ENCODE measurements around the gene LIPN. TPM values are rescaled to one million over a fixed set of nuclear protein-coding genes. Genes with fewer than 3 reads are reported as not detected.

The LIPN gene
- total and polyA plus RNA-seq, 7 experiments from 2014 or later: 0.34 to 5.1 TPM; not detected in 5

- H3K4me1 Mint-ChIP-seq: peaks cover 4 to 22% (median 8%) of the 10 kb centered on the region in 7 donors
Observed at GRCh38 chr10:88791924-88792323, 32.1 kb downstream of the LIPN start.

GRCh38 chr10:88792661-88793060 is 32.8 kb downstream of the LIPN start:
- no peaks in the 10 kb centered on the region for H3K27me3 ChIP-seq (ENCODE audit: control insufficient read depth in 2 of 2, insufficient read depth in 2 of 2, low read length in 2 of 2)
- no peaks in the 10 kb centered on the region for H3K9me3 Mint-ChIP-seq
- no peak overlapping the region for H3K4me3 ChIP-seq (ENCODE audit: low read length)
- H3K36me3 ChIP-seq (ENCODE audit: control insufficient read depth in 2 of 3, insufficient read depth in 3 of 3, low read length in 3 of 3): no peaks in the 10 kb centered on the region
- H3K27ac Mint-ChIP-seq: no peak overlapping the region
- H3K27ac ChIP-seq (ENCODE audit: low read depth, low read length): no peak overlapping the region
- H3K9me3 ChIP-seq (ENCODE audit: control insufficient read depth in 2 of 3, low read length in 3 of 3): no peaks in the 10 kb centered on the region
- no peaks in the 10 kb centered on the region for H3K36me3 Mint-ChIP-seq
- intact Hi-C loops (cut with micrococcal nuclease): loop anchor here in 1 of 2 donors (2.0 kb wide), 1 partner anchor 32 kb away; no protein-coding TSS in a partner anchor
- ChIA-PET CTCF (no interaction called here), POLR2A (no interaction called here)
- H3K27me3 Mint-ChIP-seq: peaks cover 0 to 42% (median 0%) of the 10 kb centered on the region in 5 donors
- H3K4me1 Mint-ChIP-seq: peaks cover 4 to 22% (median 8%) of the 10 kb centered on the region in 7 donors
- no peak overlapping the region for H3K4me3 Mint-ChIP-seq
- no peak for DNase-seq
- ATAC-seq: peak; percentile 82
- H3K4me1 ChIP-seq (ENCODE audit: control insufficient read depth in 2 of 2, insufficient read depth in 2 of 2, low read length in 2 of 2): peaks cover 0 to 4% of the 10 kb centered on the region in 2 donors

More at GRCh38 chr10:88791924-88792323, 32.1 kb downstream of the LIPN start:
- Mint-ChIP-seq H3K36me3 (no peaks in the 10 kb centered on the region), H3K9me3 (no peaks in the 10 kb centered on the region), H3K27ac (no peak overlapping the region), H3K4me3 (no peak overlapping the region), H3K27me3 (peaks cover 0 to 37% (median 0%) of the 10 kb centered on the region in 5 donors)
- H3K9me3 ChIP-seq (ENCODE audit: control insufficient read depth in 2 of 3, low read length in 3 of 3): no peaks in the 10 kb centered on the region
- DNase-seq (no peak), ATAC-seq (no peak)
- H3K36me3 ChIP-seq (ENCODE audit: control insufficient read depth in 2 of 3, insufficient read depth in 3 of 3, low read length in 3 of 3): no peaks in the 10 kb centered on the region
- H3K4me3 ChIP-seq (ENCODE audit: low read length): no peak overlapping the region
- intact Hi-C loops (cut with micrococcal nuclease): loop anchor here in 1 of 2 donors (2.0 kb wide), 1 partner anchor 33 kb away; no protein-coding TSS in a partner anchor
- peaks cover 0 to 4% of the 10 kb centered on the region in 2 donors for H3K4me1 ChIP-seq (ENCODE audit: control insufficient read depth in 2 of 2, insufficient read depth in 2 of 2, low read length in 2 of 2)
- ChIA-PET CTCF (no interaction called here), POLR2A (no interaction called here)
- H3K27ac ChIP-seq (ENCODE audit: low read depth, low read length): no peak overlapping the region
- no peaks in the 10 kb centered on the region for H3K27me3 ChIP-seq (ENCODE audit: control insufficient read depth in 2 of 2, insufficient read depth in 2 of 2, low read length in 2 of 2)

GRCh38 chr10:88793712-88794299 is 34.0 kb downstream of the LIPN start:
- ChIA-PET CTCF (interaction anchor here (1.0 kb wide), 1 partner anchor 11 kb away, joined by 5 read pairs; no protein-coding TSS in a partner anchor), POLR2A (interaction anchor here (0.6 kb wide), 1 partner anchor 30 kb away, joined by 4 read pairs; no protein-coding TSS in a partner anchor)
- Histone ChIP-seq H3K36me3 (ENCODE audit: control insufficient read depth in 2 of 3, insufficient read depth in 3 of 3, low read length in 3 of 3) (no peaks in the 10 kb centered on the region), H3K9me3 (ENCODE audit: control insufficient read depth in 2 of 3, low read length in 3 of 3) (no peaks in the 10 kb centered on the region), H3K27me3 (ENCODE audit: control insufficient read depth in 2 of 2, insufficient read depth in 2 of 2, low read length in 2 of 2) (no peaks in the 10 kb centered on the region), H3K27ac (ENCODE audit: low read depth, low read length) (no peak overlapping the region), H3K4me1 (ENCODE audit: control insufficient read depth in 2 of 2, insufficient read depth in 2 of 2, low read length in 2 of 2) (peaks cover 0 to 4% of the 10 kb centered on the region in 2 donors), H3K4me3 (ENCODE audit: low read length) (no peak overlapping the region)
- peak overlapping the region in 1 of 10 donors; percentile 7 for H3K4me3 Mint-ChIP-seq
- peak overlapping the region in 1 of 9 donors; percentile 73 for H3K27ac Mint-ChIP-seq
- ATAC-seq (peak; percentile 40), DNase-seq (no peak)
- peaks cover 4 to 22% (median 8%) of the 10 kb centered on the region in 7 donors for H3K4me1 Mint-ChIP-seq
- intact Hi-C loops (cut with micrococcal nuclease): loop anchor here in 1 of 2 donors (1.0 to 2.0 kb wide), 2 partner anchors 31 to 86 kb away; partner anchors contain the start of gene STAMBPL1
- H3K36me3 Mint-ChIP-seq: no peaks in the 10 kb centered on the region
- peaks cover 0 to 46% (median 0%) of the 10 kb centered on the region in 5 donors for H3K27me3 Mint-ChIP-seq
- no peaks in the 10 kb centered on the region for H3K9me3 Mint-ChIP-seq

- Mint-ChIP-seq H3K36me3 (no peaks in the 10 kb centered on the region), H3K27ac (no peak overlapping the region), H3K9me3 (no peaks in the 10 kb centered on the region), H3K4me3 (no peak overlapping the region), H3K27me3 (peaks cover 0 to 49% (median 0%) of the 10 kb centered on the region in 5 donors), H3K4me1 (peaks cover 4 to 22% (median 8%) of the 10 kb centered on the region in 7 donors)
- ChIA-PET POLR2A (no interaction called here), CTCF (no interaction called here)
- Histone ChIP-seq H3K27me3 (ENCODE audit: control insufficient read depth in 2 of 2, insufficient read depth in 2 of 2, low read length in 2 of 2) (no peaks in the 10 kb centered on the region), H3K27ac (ENCODE audit: low read depth, low read length) (no peak overlapping the region), H3K36me3 (ENCODE audit: control insufficient read depth in 2 of 3, insufficient read depth in 3 of 3, low read length in 3 of 3) (no peaks in the 10 kb centered on the region), H3K4me3 (ENCODE audit: low read length) (no peak overlapping the region), H3K4me1 (ENCODE audit: control insufficient read depth in 2 of 2, insufficient read depth in 2 of 2, low read length in 2 of 2) (peaks cover 0 to 4% of the 10 kb centered on the region in 2 donors), H3K9me3 (ENCODE audit: control insufficient read depth in 2 of 3, low read length in 3 of 3) (no peaks in the 10 kb centered on the region)
- intact Hi-C loops (cut with micrococcal nuclease): loop anchor here in 1 of 2 donors (1.0 kb wide), 1 partner anchor 86 kb away; the partner anchor contains the start of gene STAMBPL1
- DNase-seq (no peak), ATAC-seq (no peak)
Observed at GRCh38 chr10:88794731-88795130, 34.9 kb downstream of the LIPN start.

- H3K4me3 Mint-ChIP-seq: no peak overlapping the region
- Histone ChIP-seq H3K27ac (ENCODE audit: low read depth, low read length) (no peak overlapping the region), H3K36me3 (ENCODE audit: control insufficient read depth in 2 of 3, insufficient read depth in 3 of 3, low read length in 3 of 3) (no peaks in the 10 kb centered on the region), H3K4me1 (ENCODE audit: control insufficient read depth in 2 of 2, insufficient read depth in 2 of 2, low read length in 2 of 2) (no peaks in the 10 kb centered on the region), H3K27me3 (ENCODE audit: control insufficient read depth in 2 of 2, insufficient read depth in 2 of 2, low read length in 2 of 2) (no peaks in the 10 kb centered on the region), H3K4me3 (ENCODE audit: low read length) (no peak overlapping the region), H3K9me3 (ENCODE audit: control insufficient read depth in 2 of 3, low read length in 3 of 3) (no peaks in the 10 kb centered on the region)
- DNase-seq (peak in 1 of 9 donors; percentile 36), ATAC-seq (no peak)
- peaks cover 0 to 69% (median 0%) of the 10 kb centered on the region in 5 donors for H3K27me3 Mint-ChIP-seq
- no peak overlapping the region for H3K27ac Mint-ChIP-seq
- H3K4me1 Mint-ChIP-seq: peaks cover 0 to 7% (median 0%) of the 10 kb centered on the region in 7 donors
- intact Hi-C loops (cut with micrococcal nuclease): no loop called here
- peaks cover 0 to 8% (median 0%) of the 10 kb centered on the region in 11 donors for H3K9me3 Mint-ChIP-seq
- H3K36me3 Mint-ChIP-seq: no peaks in the 10 kb centered on the region
- ChIA-PET POLR2A (no interaction called here), CTCF (interaction anchor here (0.7 kb wide), 1 partner anchor 104 kb away, joined by 3 read pairs; no protein-coding TSS in a partner anchor)
Observed at GRCh38 chr10:88800152-88801125, 40.6 kb downstream of the LIPN start.

- no peak within 1 kb of the TSS for H3K27ac ChIP-seq (ENCODE audit: low read depth, low read length)
- ATAC-seq: no peak
- H3K27me3 ChIP-seq (ENCODE audit: control insufficient read depth in 2 of 2, insufficient read depth in 2 of 2, low read length in 2 of 2): no peaks in the 10 kb centered on the region
- intact Hi-C loops (cut with micrococcal nuclease): no loop called here
- H3K27me3 Mint-ChIP-seq: peaks cover 0 to 60% (median 0%) of the 10 kb centered on the region in 5 donors
- no peak for DNase-seq
- ChIA-PET CTCF (no interaction called here), POLR2A (interaction anchor here (1.1 kb wide), 1 partner anchor 10 kb away, joined by 3 read pairs; no protein-coding TSS in a partner anchor)
- H3K36me3 ChIP-seq (ENCODE audit: control insufficient read depth in 2 of 3, insufficient read depth in 3 of 3, low read length in 3 of 3): no peaks in the 10 kb centered on the region
- no peak within 1 kb of the TSS for H3K4me3 ChIP-seq (ENCODE audit: low read length)
- H3K9me3 Mint-ChIP-seq: peaks cover 0 to 8% (median 0%) of the 10 kb centered on the region in 11 donors
- no peak within 1 kb of the TSS for H3K4me3 Mint-ChIP-seq
- H3K9me3 ChIP-seq (ENCODE audit: control insufficient read depth in 2 of 3, low read length in 3 of 3): no peaks in the 10 kb centered on the region
- no peaks in the 10 kb centered on the region for H3K36me3 Mint-ChIP-seq
- H3K4me1 ChIP-seq (ENCODE audit: control insufficient read depth in 2 of 2, insufficient read depth in 2 of 2, low read length in 2 of 2): no peaks in the 10 kb centered on the region
- peaks cover 0 to 7% (median 0%) of the 10 kb centered on the region in 7 donors for H3K4me1 Mint-ChIP-seq
- H3K27ac Mint-ChIP-seq: no peak within 1 kb of the TSS
Observed at GRCh38 chr10:88802523-88803285, 42.9 kb downstream of the LIPN start, which contains the start of gene LIPM. Gene LIPM, plus strand, starts transcription at chr10:88802730. Its CDS starts 167 bp downstream, at chr10:88802897.
